Cardiac ventricle fibroblast (primary cell): ENCODE data around the gene OR2A25. TPM values are rescaled to one million over a fixed set of nuclear protein-coding genes. Genes with fewer than 3 reads are reported as not detected.

Experiments
- total RNA-seq: library from RNA; depleted of rRNA; stranded (reverse); fragments of >200 nt; gene quantifications from 2 replicates; pipeline ENCODE4 v1.2.3, GENCODE V29; 2015

The OR2A25 gene
- total RNA-seq = not detected in 2 replicates

GRCh38 chr7:144069511-144069910 is at the start of gene OR2A25:
Gene OR2A25 (plus strand): TSS chr7:144069811. CDS start chr7:144074220, 4,409 bp downstream.

GRCh38 chr7:144048648-144049047 is 21.0 kb upstream of the OR2A25 start, which contains the start of gene OR2A5:
Gene OR2A5 (plus strand): TSS chr7:144048948. CDS start chr7:144050402, 1,454 bp downstream.

GRCh38 chr7:144085978-144086377 is 16.4 kb downstream of the OR2A25 start, which contains the start of gene OR2A12:
Gene OR2A12 (plus strand): TSS chr7:144086278. CDS start chr7:144095108, 8,830 bp downstream.

GRCh38 chr7:144109283-144109682 is 39.7 kb downstream of the OR2A25 start, which contains the start of gene OR2A2:
Gene OR2A2 (plus strand): TSS chr7:144109583. CDS start chr7:144109583, 0 bp downstream.

GRCh38 chr7:144122876-144123275 is 53.3 kb downstream of the OR2A25 start, which contains the start of gene OR2A14:
Gene OR2A14 (plus strand): TSS chr7:144123176. CDS start chr7:144129113, 5,937 bp downstream.

Other genes starting within 250 kb of the OR2A25 start
- 45.4 and 56.9 TPM in 2 replicates for gene TCAF1, start 167.6 kb upstream of the OR2A25 start, total RNA-seq
- gene OR2F2, start 134.6 kb upstream of the OR2A25 start, total RNA-seq = not detected in 2 replicates
- gene OR2F1, start 115.0 kb upstream of the OR2A25 start, total RNA-seq = not detected in 2 replicates
- not detected in 2 replicates for gene OR6B1, start 69.5 kb upstream of the OR2A25 start, total RNA-seq
- gene OR2A5, start 20.9 kb upstream of the OR2A25 start, total RNA-seq = not detected in 2 replicates
- gene OR2A12, start 16.5 kb downstream of the OR2A25 start, total RNA-seq = not detected in 2 replicates
- not detected in 2 replicates for gene OR2A2, start 39.8 kb downstream of the OR2A25 start, total RNA-seq
- gene OR2A14, start 53.4 kb downstream of the OR2A25 start, total RNA-seq = not detected in 2 replicates
- gene CTAGE4, start 113.7 kb downstream of the OR2A25 start, total RNA-seq = 0.44 TPM in 1 of 2 replicates, not detected in the other
- 1.7 and 2.9 TPM in 2 replicates for gene ARHGEF35, start 126.0 kb downstream of the OR2A25 start, total RNA-seq
- gene OR2A42, start 169.8 kb downstream of the OR2A25 start, total RNA-seq = 0.12 TPM in 1 of 2 replicates, not detected in the other
- gene OR2A7, start 195.0 kb downstream of the OR2A25 start, total RNA-seq = 0.20 and 1.3 TPM in 2 replicates
- 0.10 TPM in 1 of 2 replicates, not detected in the other for gene CTAGE8, start 199.5 kb downstream of the OR2A25 start, total RNA-seq
- 0.05 TPM in 1 of 2 replicates, not detected in the other for gene OR2A1, start 242.6 kb downstream of the OR2A25 start, total RNA-seq